DOHH2 (cell line): ENCODE results near the gene GREM1.

Experiments
- EZH2phosphoT487 ChIP-seq: fragments of 200-600 bp; sonication (generic); IDR thresholded peaks from 2 replicates; pipeline ENCODE4 v1.6.1; 2017; ENCODE audit warnings: borderline replicate concordance, mild to moderate bottlenecking, antibody characterized with exemption, low read length, moderate library complexity, mixed read lengths
- TF ChIP-seq, protein P1 (sequence below): fragments of 200-600 bp; sonication (generic); IDR thresholded peaks from one replicate; pipeline ENCODE4 v1.5.1; 2014; ENCODE audit warnings: antibody characterized with exemption, mild to moderate bottlenecking, low read depth, low read length; ENCODE audit not compliant: poor library complexity, severe bottlenecking

- TF ChIP-seq, protein P1, sequence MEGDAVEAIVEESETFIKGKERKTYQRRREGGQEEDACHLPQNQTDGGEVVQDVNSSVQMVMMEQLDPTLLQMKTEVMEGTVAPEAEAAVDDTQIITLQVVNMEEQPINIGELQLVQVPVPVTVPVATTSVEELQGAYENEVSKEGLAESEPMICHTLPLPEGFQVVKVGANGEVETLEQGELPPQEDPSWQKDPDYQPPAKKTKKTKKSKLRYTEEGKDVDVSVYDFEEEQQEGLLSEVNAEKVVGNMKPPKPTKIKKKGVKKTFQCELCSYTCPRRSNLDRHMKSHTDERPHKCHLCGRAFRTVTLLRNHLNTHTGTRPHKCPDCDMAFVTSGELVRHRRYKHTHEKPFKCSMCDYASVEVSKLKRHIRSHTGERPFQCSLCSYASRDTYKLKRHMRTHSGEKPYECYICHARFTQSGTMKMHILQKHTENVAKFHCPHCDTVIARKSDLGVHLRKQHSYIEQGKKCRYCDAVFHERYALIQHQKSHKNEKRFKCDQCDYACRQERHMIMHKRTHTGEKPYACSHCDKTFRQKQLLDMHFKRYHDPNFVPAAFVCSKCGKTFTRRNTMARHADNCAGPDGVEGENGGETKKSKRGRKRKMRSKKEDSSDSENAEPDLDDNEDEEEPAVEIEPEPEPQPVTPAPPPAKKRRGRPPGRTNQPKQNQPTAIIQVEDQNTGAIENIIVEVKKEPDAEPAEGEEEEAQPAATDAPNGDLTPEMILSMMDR: no peak
- no peak for TF ChIP-seq EZH2phosphoT487
Observed at GRCh38 chr15:32736701-32737061, 18.9 kb downstream of the GREM1 start.
